SK-N-SH (cell line): Measurements from ENCODE around the gene GALNT12. TPM values are rescaled to one million over a fixed set of nuclear protein-coding genes. Genes with fewer than 3 reads are reported as not detected.

Experiments
- CTCF ChIA-PET: fragments of 300-600, 350-600 bp; formaldehyde crosslinking; extraction: SDS; loops from one replicate; lab custom pipeline; 2021; lab: Yijun Ruan, JAX
- POLR2A ChIA-PET: fragments of 350-600 bp; sonication (Branson Sonifier 250); formaldehyde crosslinking; extraction: SDS; loops from one replicate; lab custom pipeline; 2020; ENCODE audit warnings: antibody characterized with exemption, inconsistent platforms; lab: Yijun Ruan, JAX
- DNase-seq: peaks from one replicate; pipeline ENCODE4 v3.0.0; 2012
- H2AFZ ChIP-seq: fragments of 200-600 bp; sonication (generic); 2 replicates; pipeline ENCODE4 v1.8.1; 2016; ENCODE audit warnings: antibody characterized with exemption, mild to moderate bottlenecking, low read depth
- H3F3A ChIP-seq: fragments of 200-600 bp; sonication (generic); replicated peaks from 2 replicates; pipeline ENCODE3; 2016; ENCODE audit warnings: antibody characterized with exemption, mild to moderate bottlenecking; ENCODE audit not compliant: insufficient read depth
- H3K27ac ChIP-seq, 2 experiments: fragments of 200-500 bp in 1 of 2; fragments of 200-600 bp in 1 of 2; sonication (Bioruptor generic) in 1 of 2; sonication (generic), shearing (Covaris generic) in 1 of 2; 2 replicates each; pipeline versions ENCODE4 v1.5.1 to v1.6.1; 2014 to 2016; ENCODE audit warnings: low read depth in 2 of 2, inconsistent platforms in 1 of 2, low read length in 1 of 2, mild to moderate bottlenecking in 1 of 2, mixed read lengths in 1 of 2
- H3K27me3 ChIP-seq: fragments of 200-600 bp; sonication (generic), shearing (Covaris generic); 2 replicates; pipeline ENCODE4 v1.6.1; 2016; ENCODE audit warnings: mixed run types; ENCODE audit not compliant: insufficient read depth
- H3K36me3 ChIP-seq, 2 experiments: fragments of 200-500 bp in 1 of 2; fragments of 200-600 bp in 1 of 2; sonication (Bioruptor generic) in 1 of 2; sonication (generic) in 1 of 2; replicated peaks in 1 of 2; 2 replicates each; pipeline versions ENCODE3 to v1.5.1; 2014 to 2016; ENCODE audit warnings: low read length in 1 of 2, mild to moderate bottlenecking in 1 of 2; ENCODE audit not compliant: insufficient read depth in 2 of 2, control insufficient read depth in 1 of 2
- H3K4me1 ChIP-seq, 2 experiments: fragments of 200-500 bp in 1 of 2; fragments of 200-600 bp in 1 of 2; sonication (Bioruptor generic) in 1 of 2; sonication (generic), shearing (Covaris generic) in 1 of 2; 2 replicates each; pipeline versions ENCODE4 v1.5.1 to v1.6.1; 2014 to 2016; ENCODE audit warnings: low read depth in 1 of 2, low read length in 1 of 2, mixed run types in 1 of 2; ENCODE audit not compliant: insufficient read depth in 2 of 2, control insufficient read depth in 1 of 2
- H3K4me2 ChIP-seq: fragments of 200-600 bp; sonication (generic), shearing (Covaris generic); 2 replicates; pipeline ENCODE4 v1.6.1; 2017; ENCODE audit warnings: mixed run types
- H3K4me3 ChIP-seq, 2 experiments: fragments of 200-500 bp in 1 of 2; fragments of 200-600 bp in 1 of 2; sonication (Bioruptor generic) in 1 of 2; sonication (generic), shearing (Covaris generic) in 1 of 2; 2 replicates each; pipeline versions ENCODE4 v1.5.1 to v1.8.1; 2014 to 2016; ENCODE audit warnings: low read depth in 2 of 2, inconsistent platforms in 1 of 2, low read length in 1 of 2, mild to moderate bottlenecking in 1 of 2, mixed read lengths in 1 of 2, moderate library complexity in 1 of 2
- H3K79me2 ChIP-seq: fragments of 200-600 bp; sonication (generic); 2 replicates; pipeline ENCODE4 v1.8.1; 2017; ENCODE audit warnings: mild to moderate bottlenecking; ENCODE audit not compliant: insufficient read depth
- H3K9ac ChIP-seq: fragments of 200-600 bp; sonication (generic); 2 replicates; pipeline ENCODE4 v1.6.1; 2017; ENCODE audit warnings: mixed run types
- H3K9me2 ChIP-seq: fragments of 200-600 bp; sonication (generic); 2 replicates; pipeline ENCODE4 v1.6.1; 2017; ENCODE audit warnings: mixed run types
- H3K9me3 ChIP-seq: fragments of 200-600 bp; sonication (generic); 2 replicates; pipeline ENCODE4 v1.6.1; 2017; ENCODE audit warnings: mixed run types, mild to moderate bottlenecking, moderate library complexity
- H4K20me1 ChIP-seq: fragments of 200-600 bp; sonication (generic); 2 replicates; pipeline ENCODE4 v1.6.1; 2017; ENCODE audit warnings: mild to moderate bottlenecking, mixed run types; ENCODE audit not compliant: insufficient read depth
- CHD2 ChIP-seq: fragments of 150-350 bp; IDR thresholded peaks from 2 replicates; pipeline ENCODE4 v1.6.1; 2018; ENCODE audit warnings: low read length; ENCODE audit not compliant: partially characterized antibody
- ELF1 ChIP-seq: IDR thresholded peaks from 2 replicates; pipeline ENCODE4 v1.4.0; 2012
- EP300 ChIP-seq, 2 experiments: IDR thresholded peaks; 2 replicates each; pipeline versions ENCODE4 v1.4.0 to v1.6.1; 2012; ENCODE audit warnings: borderline replicate concordance in 1 of 2, low read depth in 1 of 2, low read length in 1 of 2
- EZH2phosphoT487 ChIP-seq: fragments of 200-600 bp; sonication (generic); IDR thresholded peaks from 2 replicates; pipeline ENCODE4 v1.6.1; 2017; ENCODE audit warnings: low read depth, mixed run types, mild to moderate bottlenecking, antibody characterized with exemption, moderate library complexity, borderline replicate concordance
- FOSL2 ChIP-seq: IDR thresholded peaks from 2 replicates; pipeline ENCODE4 v1.4.0; 2012; ENCODE audit warnings: low read depth, mild to moderate bottlenecking, moderate library complexity, borderline replicate concordance
- FOXJ3 ChIP-seq: sonication (generic); formaldehyde crosslinking; IDR thresholded peaks from 2 replicates; pipeline ENCODE4 v1.5.1; 2020; ENCODE audit warnings: mild to moderate bottlenecking, missing genetic modification reagents
- FOXM1 ChIP-seq: IDR thresholded peaks from 2 replicates; pipeline ENCODE4 v1.4.0; 2012; ENCODE audit warnings: low read depth, mild to moderate bottlenecking
- GABPA ChIP-seq: IDR thresholded peaks from 2 replicates; pipeline ENCODE4 v1.4.0; 2012; ENCODE audit warnings: low read depth, mild to moderate bottlenecking
- GATA2 ChIP-seq: sonication (generic); formaldehyde crosslinking; IDR thresholded peaks from 2 replicates; pipeline ENCODE4 v1.5.0; 2020; ENCODE audit warnings: mild to moderate bottlenecking, missing genetic modification reagents
- IRF3 ChIP-seq: fragments of 150-350 bp; IDR thresholded peaks from 2 replicates; pipeline ENCODE4 v1.6.1; 2016; ENCODE audit warnings: mild to moderate bottlenecking, low read depth, low read length
- JUND ChIP-seq: IDR thresholded peaks from 2 replicates; pipeline ENCODE4 v1.4.0; 2012
- MAX ChIP-seq: IDR thresholded peaks from 2 replicates; pipeline ENCODE4 v1.4.0; 2012; ENCODE audit warnings: low read depth
- MXI1 ChIP-seq: IDR thresholded peaks from 2 replicates; pipeline ENCODE4 v1.6.1; 2012; ENCODE audit warnings: mild to moderate bottlenecking, low read depth, low read length, improper control_type of control experiment
- NFIC ChIP-seq: IDR thresholded peaks from 2 replicates; pipeline ENCODE4 v1.4.0; 2012; ENCODE audit warnings: borderline replicate concordance
- RFX5 ChIP-seq: IDR thresholded peaks from 2 replicates; pipeline ENCODE4 v1.6.1; 2012; ENCODE audit warnings: mild to moderate bottlenecking, improper control_type of control experiment, low read length
- RXRA ChIP-seq: IDR thresholded peaks from 2 replicates; pipeline ENCODE4 v1.4.0; 2012; ENCODE audit warnings: low read depth, mild to moderate bottlenecking, borderline replicate concordance
- SMC3 ChIP-seq: IDR thresholded peaks from 2 replicates; pipeline ENCODE4 v1.6.1; 2012; ENCODE audit warnings: low read depth, low read length, improper control_type of control experiment
- TAF1 ChIP-seq: IDR thresholded peaks from 2 replicates; pipeline ENCODE4 v1.6.1; 2012; ENCODE audit warnings: low read depth, mild to moderate bottlenecking, low read length, moderate library complexity, borderline replicate concordance
- TCF12 ChIP-seq: IDR thresholded peaks from 2 replicates; pipeline ENCODE4 v1.4.0; 2012
- USF1 ChIP-seq: IDR thresholded peaks from 2 replicates; pipeline ENCODE4 v1.4.0; 2012; ENCODE audit warnings: low read depth, borderline replicate concordance
- YY1 ChIP-seq: IDR thresholded peaks from 2 replicates; pipeline ENCODE4 v1.4.0; 2012; ENCODE audit warnings: low read depth, mild to moderate bottlenecking
- WGBS: methylation state at CpG from one replicate; pipeline ENCODE4 v1.1.6; 2017; ENCODE audit warnings: low lambda C conversion rate; 5-methylcytosine and 5-hydroxymethylcytosine counted together
- polyA plus RNA-seq, 3 experiments: library from polyadenylated mRNA; depleted of rRNA; stranded (reverse); fragments of >200 nt; gene quantifications; 2 replicates each; pipeline ENCODE4 v1.2.3, GENCODE V29; 2012
- TF ChIP-seq, protein P1 (sequence below): IDR thresholded peaks from 2 replicates; pipeline ENCODE4; 2012
- TF ChIP-seq, protein P2 (sequence below): fragments of 150-350 bp; IDR thresholded peaks from 2 replicates; pipeline ENCODE4 v1.6.1; 2017; ENCODE audit warnings: antibody characterized with exemption, low read length, low read depth, borderline replicate concordance
- TF ChIP-seq, protein P3 (sequence below): IDR thresholded peaks from 2 replicates; pipeline ENCODE4 v1.4.0; 2012; ENCODE audit warnings: low read depth, borderline replicate concordance

The GALNT12 gene
- polyA plus RNA-seq, 1 of the 3 experiments (the other 2 are of a cell fraction) = 7.4 TPM

GRCh38 chr9:98796364-98797101 is 10.9 kb upstream of the GALNT12 start, which contains the start of gene ANKS6 (continued):
- TF ChIP-seq, protein P1, sequence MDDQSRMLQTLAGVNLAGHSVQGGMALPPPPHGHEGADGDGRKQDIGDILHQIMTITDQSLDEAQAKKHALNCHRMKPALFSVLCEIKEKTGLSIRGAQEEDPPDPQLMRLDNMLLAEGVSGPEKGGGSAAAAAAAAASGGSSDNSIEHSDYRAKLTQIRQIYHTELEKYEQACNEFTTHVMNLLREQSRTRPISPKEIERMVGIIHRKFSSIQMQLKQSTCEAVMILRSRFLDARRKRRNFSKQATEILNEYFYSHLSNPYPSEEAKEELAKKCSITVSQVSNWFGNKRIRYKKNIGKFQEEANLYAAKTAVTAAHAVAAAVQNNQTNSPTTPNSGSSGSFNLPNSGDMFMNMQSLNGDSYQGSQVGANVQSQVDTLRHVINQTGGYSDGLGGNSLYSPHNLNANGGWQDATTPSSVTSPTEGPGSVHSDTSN = no peak
- TF ChIP-seq TAF1 (no peak), USF1 (no peak), YY1 (no peak), MXI1 (peak; percentile 43; the same call in 1 of the 2 replicates), CHD2 (no peak), GATA2 (CRISPR knock-in tag) (no peak), EP300 (IDR thresholded peaks at IDR 0.05; ENCODE audit: borderline replicate concordance in 1 of 2, low read depth in 1 of 2, low read length in 1 of 2) (no peak), JUND (no peak), ELF1 (no peak), FOXJ3 (CRISPR knock-in tag) (no peak), TCF12 (no peak), FOXM1 (no peak), MAX (no peak), EZH2phosphoT487 (no peak), GABPA (peak; percentile 45), SMC3 (no peak), FOSL2 (no peak)
- TF ChIP-seq, protein P2, sequence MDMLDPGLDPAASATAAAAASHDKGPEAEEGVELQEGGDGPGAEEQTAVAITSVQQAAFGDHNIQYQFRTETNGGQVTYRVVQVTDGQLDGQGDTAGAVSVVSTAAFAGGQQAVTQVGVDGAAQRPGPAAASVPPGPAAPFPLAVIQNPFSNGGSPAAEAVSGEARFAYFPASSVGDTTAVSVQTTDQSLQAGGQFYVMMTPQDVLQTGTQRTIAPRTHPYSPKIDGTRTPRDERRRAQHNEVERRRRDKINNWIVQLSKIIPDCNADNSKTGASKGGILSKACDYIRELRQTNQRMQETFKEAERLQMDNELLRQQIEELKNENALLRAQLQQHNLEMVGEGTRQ = no peak

DNA sequence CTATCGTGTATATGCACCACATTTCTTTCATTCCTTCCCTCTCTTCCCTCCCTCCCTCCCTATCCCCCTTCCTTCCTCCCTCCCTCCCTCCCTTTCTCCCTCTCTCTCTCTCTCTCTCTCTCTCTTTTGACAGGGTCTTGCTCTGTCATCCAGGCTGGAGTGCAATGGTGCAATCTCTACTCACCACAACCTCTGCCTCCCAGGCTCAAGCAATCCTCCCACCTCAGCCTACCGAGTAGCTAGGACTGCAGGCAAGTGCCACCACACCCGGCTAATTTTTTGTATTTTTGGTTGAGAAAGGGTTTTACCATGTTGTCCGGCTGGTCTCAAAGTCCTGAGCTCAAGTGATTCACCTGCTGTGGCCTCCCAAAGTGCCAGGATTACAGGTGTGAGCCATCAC is 10.0 kb upstream of the GALNT12 start:
- Histone ChIP-seq H2AFZ (no peak overlapping the region), H4K20me1 (no peaks in the 10 kb centered on the region), H3F3A (no peaks in the 10 kb centered on the region), H3K9ac (no peak overlapping the region), H3K4me1 (peaks cover 0 to 8% of the 10 kb centered on the region in 2 experiments; a peak in 1 of 4 replicates), H3K4me3 (no peak overlapping the region), H3K36me3 (no peaks in the 10 kb centered on the region), H3K4me2 (no peak overlapping the region), H3K27ac (no peak overlapping the region), H3K27me3 (no peaks in the 10 kb centered on the region), H3K9me2 (no peaks in the 10 kb centered on the region), H3K9me3 (no peaks in the 10 kb centered on the region), H3K79me2 (peaks cover 12% of the 10 kb centered on the region; the same call in 1 of the 2 replicates)
- ChIA-PET POLR2A (interaction anchor here (0.6 kb wide), 1 partner anchor 43 kb away, joined by 3 read pairs; no protein-coding TSS in a partner anchor), CTCF (interaction anchor here (1.0 to 2.9 kb wide), 4 partner anchors 9 to 482 kb away, joined by 3 to 17 read pairs (median 6); no protein-coding TSS in a partner anchor)
- WGBS = 84% methylated on average over 4 of the region's 4 CpGs
- no peak for DNase-seq
- TF ChIP-seq RFX5 (no peak), JUND (no peak), NFIC (no peak), GABPA (no peak), YY1 (no peak), MAX (no peak), IRF3 (no peak), SMC3 (no peak), RXRA (no peak)
- TF ChIP-seq, protein P3, sequence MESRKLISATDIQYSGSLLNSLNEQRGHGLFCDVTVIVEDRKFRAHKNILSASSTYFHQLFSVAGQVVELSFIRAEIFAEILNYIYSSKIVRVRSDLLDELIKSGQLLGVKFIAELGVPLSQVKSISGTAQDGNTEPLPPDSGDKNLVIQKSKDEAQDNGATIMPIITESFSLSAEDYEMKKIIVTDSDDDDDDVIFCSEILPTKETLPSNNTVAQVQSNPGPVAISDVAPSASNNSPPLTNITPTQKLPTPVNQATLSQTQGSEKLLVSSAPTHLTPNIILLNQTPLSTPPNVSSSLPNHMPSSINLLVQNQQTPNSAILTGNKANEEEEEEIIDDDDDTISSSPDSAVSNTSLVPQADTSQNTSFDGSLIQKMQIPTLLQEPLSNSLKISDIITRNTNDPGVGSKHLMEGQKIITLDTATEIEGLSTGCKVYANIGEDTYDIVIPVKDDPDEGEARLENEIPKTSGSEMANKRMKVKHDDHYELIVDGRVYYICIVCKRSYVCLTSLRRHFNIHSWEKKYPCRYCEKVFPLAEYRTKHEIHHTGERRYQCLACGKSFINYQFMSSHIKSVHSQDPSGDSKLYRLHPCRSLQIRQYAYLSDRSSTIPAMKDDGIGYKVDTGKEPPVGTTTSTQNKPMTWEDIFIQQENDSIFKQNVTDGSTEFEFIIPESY = no peak
